ENCODE data around the gene NPAP1.
"Not testable (repeated sequence)": the region's sequence is repeated elsewhere in the genome, so short reads cannot be mapped to it uniquely, and the experiment has no call there.

NPAP1 gene

DNA sequence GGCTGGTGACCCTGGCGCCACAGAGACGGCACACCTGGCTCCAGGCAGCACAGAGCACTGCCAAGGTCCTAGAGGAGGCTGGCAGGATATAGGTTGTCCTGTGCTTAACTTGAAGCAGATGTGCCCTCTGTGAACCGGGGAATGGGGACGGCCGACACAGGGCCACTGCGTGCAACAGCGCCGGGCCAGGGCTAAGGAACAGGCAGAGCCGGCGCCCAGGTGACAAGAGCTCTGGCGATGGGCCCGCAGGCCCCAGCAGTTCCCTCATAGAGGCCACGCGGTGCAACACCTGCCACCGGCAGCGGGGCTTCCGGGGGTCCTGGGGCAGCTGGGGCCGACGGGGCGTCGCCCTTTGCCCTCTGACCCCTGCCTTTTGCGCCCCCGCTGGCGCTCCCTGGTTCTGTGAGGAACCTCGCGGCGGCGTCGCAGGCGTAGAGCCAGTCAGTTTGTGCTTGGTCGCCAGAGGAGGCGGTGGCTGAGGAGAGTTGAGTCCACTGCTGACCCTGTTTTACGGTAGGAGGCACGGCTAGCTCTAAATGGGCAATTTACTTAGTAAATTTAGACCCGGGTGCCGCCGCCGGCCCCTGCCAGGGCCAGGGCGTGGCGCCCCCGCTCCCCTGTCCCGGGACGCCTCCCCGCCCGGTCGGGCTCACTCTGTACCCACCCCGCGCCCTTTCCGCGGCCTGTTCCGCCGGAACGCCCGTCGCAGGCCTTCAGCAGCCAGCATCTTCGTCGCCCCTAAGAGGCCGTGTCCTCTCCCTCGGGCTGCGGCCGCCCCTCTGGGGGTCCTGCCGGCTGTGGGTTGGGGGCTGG is at the start of gene NPAP1:
Gene NPAP1, plus strand, starts transcription at position 444 of the 813 bp plus-strand sequence. Its CDS starts 93 bp downstream, at position 537.
- no peak for ATAC-seq
- TF ChIP-seq GLIS3 (CRISPR knock-in tag; IDR thresholded peaks at IDR 0.05) (no peak), ZFP3 (CRISPR knock-in tag; IDR thresholded peaks at IDR 0.05) (no peak), ZNF8 (CRISPR knock-in tag; IDR thresholded peaks at IDR 0.05) (no peak), OSR1 (CRISPR knock-in tag; IDR thresholded peaks at IDR 0.05) (no peak), BACH2 (CRISPR knock-in tag; IDR thresholded peaks at IDR 0.05; ENCODE audit: borderline replicate concordance) (no peak), TOX (CRISPR knock-in tag; IDR thresholded peaks at IDR 0.05; ENCODE audit: borderline replicate concordance) (no peak), POU6F1 (CRISPR knock-in tag; IDR thresholded peaks at IDR 0.05; ENCODE audit: borderline replicate concordance, low read depth) (no peak), CREB5 (CRISPR knock-in tag; IDR thresholded peaks at IDR 0.05; ENCODE audit: low read depth) (no peak), ZC3H10 (CRISPR knock-in tag; IDR thresholded peaks at IDR 0.05) (no peak), TCF4 (CRISPR knock-in tag; IDR thresholded peaks at IDR 0.05; ENCODE audit: borderline replicate concordance) (no peak), ISL1 (CRISPR knock-in tag; IDR thresholded peaks at IDR 0.05) (no peak), PPARA (CRISPR knock-in tag; IDR thresholded peaks at IDR 0.05; ENCODE audit: borderline replicate concordance) (no peak), RARB (CRISPR knock-in tag; IDR thresholded peaks at IDR 0.05) (no peak), ZFP30 (CRISPR knock-in tag; IDR thresholded peaks at IDR 0.05) (no peak), CSRNP3 (CRISPR knock-in tag; IDR thresholded peaks at IDR 0.05) (no peak)
- TF ChIP-seq, protein P1, sequence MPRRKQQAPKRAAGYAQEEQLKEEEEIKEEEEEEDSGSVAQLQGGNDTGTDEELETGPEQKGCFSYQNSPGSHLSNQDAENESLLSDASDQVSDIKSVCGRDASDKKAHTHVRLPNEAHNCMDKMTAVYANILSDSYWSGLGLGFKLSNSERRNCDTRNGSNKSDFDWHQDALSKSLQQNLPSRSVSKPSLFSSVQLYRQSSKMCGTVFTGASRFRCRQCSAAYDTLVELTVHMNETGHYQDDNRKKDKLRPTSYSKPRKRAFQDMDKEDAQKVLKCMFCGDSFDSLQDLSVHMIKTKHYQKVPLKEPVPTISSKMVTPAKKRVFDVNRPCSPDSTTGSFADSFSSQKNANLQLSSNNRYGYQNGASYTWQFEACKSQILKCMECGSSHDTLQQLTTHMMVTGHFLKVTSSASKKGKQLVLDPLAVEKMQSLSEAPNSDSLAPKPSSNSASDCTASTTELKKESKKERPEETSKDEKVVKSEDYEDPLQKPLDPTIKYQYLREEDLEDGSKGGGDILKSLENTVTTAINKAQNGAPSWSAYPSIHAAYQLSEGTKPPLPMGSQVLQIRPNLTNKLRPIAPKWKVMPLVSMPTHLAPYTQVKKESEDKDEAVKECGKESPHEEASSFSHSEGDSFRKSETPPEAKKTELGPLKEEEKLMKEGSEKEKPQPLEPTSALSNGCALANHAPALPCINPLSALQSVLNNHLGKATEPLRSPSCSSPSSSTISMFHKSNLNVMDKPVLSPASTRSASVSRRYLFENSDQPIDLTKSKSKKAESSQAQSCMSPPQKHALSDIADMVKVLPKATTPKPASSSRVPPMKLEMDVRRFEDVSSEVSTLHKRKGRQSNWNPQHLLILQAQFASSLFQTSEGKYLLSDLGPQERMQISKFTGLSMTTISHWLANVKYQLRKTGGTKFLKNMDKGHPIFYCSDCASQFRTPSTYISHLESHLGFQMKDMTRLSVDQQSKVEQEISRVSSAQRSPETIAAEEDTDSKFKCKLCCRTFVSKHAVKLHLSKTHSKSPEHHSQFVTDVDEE (CRISPR knock-in tag; IDR thresholded peaks at IDR 0.05) = no peak

DNA sequence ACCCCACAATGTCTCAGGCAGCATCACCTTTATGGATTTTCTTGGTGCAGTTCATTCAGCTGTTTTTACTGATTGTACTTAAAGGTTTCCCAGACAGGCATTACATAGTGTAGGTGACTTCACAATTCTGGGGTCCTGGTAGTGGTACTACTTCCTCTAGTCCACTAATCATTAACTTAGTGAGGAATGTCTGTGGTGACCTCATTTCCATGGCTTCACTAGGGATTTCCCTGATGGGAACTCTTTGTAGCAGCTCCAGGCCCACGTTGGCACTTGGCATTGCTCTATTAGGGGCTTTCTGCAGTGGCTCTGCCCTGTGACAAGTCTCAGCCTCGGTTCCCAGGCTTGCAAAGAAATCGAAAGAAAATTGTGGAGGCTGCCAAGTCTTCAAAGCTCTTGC is 48.1 kb upstream of the NPAP1 start:
- ATAC-seq = no peak
- TF ChIP-seq OSR1 (CRISPR knock-in tag; IDR thresholded peaks at IDR 0.05) = no peak
- no peak for TF ChIP-seq CSRNP3 (CRISPR knock-in tag; IDR thresholded peaks at IDR 0.05)

- no peak for ATAC-seq
- TF ChIP-seq OSR1 (CRISPR knock-in tag; IDR thresholded peaks at IDR 0.05) (no peak), POU6F1 (CRISPR knock-in tag; IDR thresholded peaks at IDR 0.05; ENCODE audit: borderline replicate concordance, low read depth) (no peak), TCF4 (CRISPR knock-in tag; IDR thresholded peaks at IDR 0.05; ENCODE audit: borderline replicate concordance) (no peak), CREB5 (CRISPR knock-in tag; IDR thresholded peaks at IDR 0.05; ENCODE audit: low read depth) (no peak), ZFP3 (CRISPR knock-in tag; IDR thresholded peaks at IDR 0.05) (no peak), ZC3H10 (CRISPR knock-in tag; IDR thresholded peaks at IDR 0.05) (no peak), PPARA (CRISPR knock-in tag; IDR thresholded peaks at IDR 0.05; ENCODE audit: borderline replicate concordance) (no peak), ARNTL (CRISPR knock-in tag; IDR thresholded peaks at IDR 0.05; ENCODE audit: borderline replicate concordance, low read depth) (no peak), TOX (CRISPR knock-in tag; IDR thresholded peaks at IDR 0.05; ENCODE audit: borderline replicate concordance) (no peak), ZNF565 (CRISPR knock-in tag; conservative IDR thresholded peaks at IDR 0.05; ENCODE audit: low read depth) (no peak), ZNF8 (CRISPR knock-in tag; IDR thresholded peaks at IDR 0.05) (no peak), ISL1 (CRISPR knock-in tag; IDR thresholded peaks at IDR 0.05) (no peak), CSDC2 (CRISPR knock-in tag; IDR thresholded peaks at IDR 0.05) (no peak)
Observed at GRCh38 chr15:24633082-24633481, 42.5 kb upstream of the NPAP1 start.

DNA sequence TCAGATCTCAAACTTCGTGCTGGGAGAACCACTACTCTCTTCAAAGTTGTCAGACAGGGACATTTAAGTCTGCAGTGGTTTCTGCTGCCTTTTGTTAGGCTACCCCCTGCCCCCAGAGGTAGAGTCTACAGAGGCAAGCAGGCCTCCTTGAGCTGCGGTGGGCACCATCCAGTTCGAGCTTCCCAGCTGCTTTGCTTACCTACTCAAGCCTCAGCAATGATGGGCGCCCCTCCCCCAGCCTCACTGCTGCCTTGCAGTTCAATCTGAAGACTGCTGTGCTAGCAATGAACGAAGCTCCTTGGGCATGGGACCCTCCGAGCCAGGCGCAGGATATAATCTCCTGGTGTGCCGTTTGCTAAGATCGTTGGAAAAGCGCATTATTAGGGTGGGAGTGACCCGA is 36.2 kb upstream of the NPAP1 start:
- ATAC-seq = not testable (repeated sequence)
